IMR-90 (cell line): ENCODE data around the gene ANKRD16. TPM values are rescaled to one million over a fixed set of nuclear protein-coding genes. Genes with fewer than 3 reads are reported as not detected.

Experiments used
- ATAC-seq: fragments of 200-7000 bp; cut with Tn5 transposase; 2 replicates; pipeline ENCODE4 v1.9.1; 2020; ENCODE audit warnings: low read depth, mild to moderate bottlenecking, moderate library complexity
- BruUV-seq: library from RNA; stranded (reverse); fragments of 400-500 nt; replicated peaks from 2 replicates; lab custom pipeline; 2021; lab: Mats Ljungman, UMichigan
- CTCF ChIA-PET: fragments of 300-600 bp; formaldehyde crosslinking; extraction: SDS; loops from one replicate; lab custom pipeline; 2021; ENCODE audit warnings: antibody characterized with exemption; lab: Yijun Ruan, JAX
- POLR2A ChIA-PET: fragments of 300-600 bp; sonication (Branson Sonifier 250); formaldehyde crosslinking; loops from one replicate; lab custom pipeline; 2022; ENCODE audit warnings: antibody characterized with exemption; ENCODE audit not compliant: unreplicated experiment; lab: Charles Lee
- DNase-seq: peaks from one replicate; pipeline ENCODE4 v3.0.0; 2013
- H2AFZ ChIP-seq: replicated peaks from 2 replicates; pipeline ENCODE3; 2013; ENCODE audit warnings: low read length, mild to moderate bottlenecking; ENCODE audit not compliant: poor library complexity
- H2AK5ac ChIP-seq: 2 replicates; pipeline ENCODE4 v1.6.1; 2013; ENCODE audit warnings: low read depth, low read length, inconsistent platforms
- H2AK9ac ChIP-seq: replicated peaks from 2 replicates; pipeline ENCODE3; 2013; ENCODE audit warnings: mild to moderate bottlenecking, low read depth, low read length, moderate library complexity; ENCODE audit not compliant: poor library complexity
- H2BK120ac ChIP-seq: 2 replicates; pipeline ENCODE4 v1.6.1; 2013; ENCODE audit warnings: low read depth, low read length, inconsistent platforms
- H2BK15ac ChIP-seq: 3 replicates; pipeline ENCODE4 v1.6.1; 2013; ENCODE audit warnings: low read depth, low read length, inconsistent platforms
- H2BK20ac ChIP-seq: 2 replicates; pipeline ENCODE4 v1.6.1; 2013; ENCODE audit warnings: low read depth, mild to moderate bottlenecking, inconsistent platforms, low read length, moderate library complexity
- H2BK5ac ChIP-seq: 2 replicates; pipeline ENCODE4 v1.6.1; 2013; ENCODE audit warnings: mild to moderate bottlenecking, low read depth, low read length, inconsistent platforms; ENCODE audit not compliant: poor library complexity, severe bottlenecking
- H3K14ac ChIP-seq: replicated peaks from 2 replicates; pipeline ENCODE4 v1.6.1; 2013; ENCODE audit warnings: low read depth, low read length, inconsistent platforms
- H3K18ac ChIP-seq: 2 replicates; pipeline ENCODE4 v1.6.1; 2013; ENCODE audit warnings: low read depth, low read length, control low read depth
- H3K23ac ChIP-seq: 2 replicates; pipeline ENCODE4 v1.6.1; 2013; ENCODE audit warnings: low read depth, low read length, inconsistent platforms
- H3K27ac ChIP-seq: 2 replicates; pipeline ENCODE4 v1.5.1; 2013; ENCODE audit warnings: mild to moderate bottlenecking, control low read depth, low read length; ENCODE audit not compliant: insufficient read depth
- H3K27me3 ChIP-seq: 2 replicates; pipeline ENCODE4 v1.6.1; 2013; ENCODE audit warnings: low read length; ENCODE audit not compliant: control insufficient read depth, insufficient read depth
- H3K36me3 ChIP-seq: 2 replicates; pipeline ENCODE4 v1.6.1; 2013; ENCODE audit warnings: low read length, mixed read lengths; ENCODE audit not compliant: control insufficient read depth, insufficient read depth
- H3K4ac ChIP-seq: 2 replicates; pipeline ENCODE4 v1.6.1; 2013; ENCODE audit warnings: low read depth, low read length, inconsistent platforms
- H3K4me1 ChIP-seq: 2 replicates; pipeline ENCODE4 v1.6.1; 2013; ENCODE audit warnings: low read length, mixed read lengths; ENCODE audit not compliant: control insufficient read depth, insufficient read depth
- H3K4me2 ChIP-seq: 2 replicates; pipeline ENCODE4 v1.6.1; 2013; ENCODE audit warnings: low read depth, mild to moderate bottlenecking, control low read depth, low read length, moderate library complexity
- H3K4me3 ChIP-seq: 2 replicates; pipeline ENCODE4 v1.5.1; 2013; ENCODE audit warnings: low read depth, mild to moderate bottlenecking, control low read depth, low read length, moderate library complexity; ENCODE audit not compliant: insufficient read depth
- H3K56ac ChIP-seq: 2 replicates; pipeline ENCODE4 v1.6.1; 2013; ENCODE audit warnings: low read length, inconsistent platforms; ENCODE audit not compliant: insufficient read depth; ENCODE audit errors: extremely low read depth
- H3K79me1 ChIP-seq, 2 experiments: 2 replicates each; pipeline ENCODE4 v1.6.1; 2013; ENCODE audit warnings: low read length in 2 of 2, inconsistent platforms in 1 of 2, low read depth in 1 of 2
- H3K9ac ChIP-seq: 2 replicates; pipeline ENCODE4 v1.6.1; 2013; ENCODE audit warnings: low read depth, low read length, control low read depth
- H3K9me1 ChIP-seq: 2 replicates; pipeline ENCODE4 v1.6.1; 2013; ENCODE audit warnings: low read length, inconsistent platforms; ENCODE audit not compliant: insufficient read depth
- H3K9me3 ChIP-seq: 2 replicates; pipeline ENCODE4 v1.6.1; 2013; ENCODE audit warnings: low read length; ENCODE audit not compliant: control insufficient read depth, insufficient read depth
- H4K20me1 ChIP-seq: 2 replicates; pipeline ENCODE4 v1.6.1; 2013; ENCODE audit warnings: low read length, inconsistent platforms; ENCODE audit not compliant: insufficient read depth
- H4K5ac ChIP-seq: 2 replicates; pipeline ENCODE4 v1.6.1; 2013; ENCODE audit warnings: mild to moderate bottlenecking, low read depth, low read length, control low read depth
- H4K8ac ChIP-seq, 2 experiments: 2 replicates each; pipeline ENCODE4 v1.6.1; 2013; ENCODE audit warnings: low read depth in 2 of 2, low read length in 2 of 2, control low read depth in 1 of 2, inconsistent platforms in 1 of 2
- H4K91ac ChIP-seq: 2 replicates; pipeline ENCODE4 v1.6.1; 2013; ENCODE audit warnings: low read depth, low read length, inconsistent platforms; ENCODE audit not compliant: insufficient read depth
- BHLHE40 ChIP-seq: fragments of 150-350 bp; IDR thresholded peaks from 2 replicates; pipeline ENCODE4 v1.6.1; 2016; ENCODE audit warnings: mild to moderate bottlenecking, low read depth, low read length
- CEBPB ChIP-seq: IDR thresholded peaks from 2 replicates; pipeline ENCODE4 v1.6.1; 2012; ENCODE audit warnings: low read depth, low read length, improper control_type of control experiment
- CHD1 ChIP-seq: IDR thresholded peaks from 2 replicates; pipeline ENCODE4 v1.6.1; 2012; ENCODE audit warnings: low read depth, low read length, improper control_type of control experiment
- FOS ChIP-seq: fragments of 150-350 bp; IDR thresholded peaks from 2 replicates; pipeline ENCODE4 v1.6.1; 2016; ENCODE audit warnings: low read depth, low read length
- MAFK ChIP-seq: IDR thresholded peaks from 2 replicates; pipeline ENCODE4 v1.6.1; 2012; ENCODE audit warnings: low read depth, low read length, improper control_type of control experiment
- MAZ ChIP-seq: IDR thresholded peaks from 2 replicates; pipeline ENCODE4 v1.6.1; 2012; ENCODE audit warnings: low read depth, mild to moderate bottlenecking, low read length, improper control_type of control experiment, moderate library complexity, borderline replicate concordance
- MXI1 ChIP-seq: IDR thresholded peaks from 2 replicates; pipeline ENCODE4 v1.6.1; 2012; ENCODE audit warnings: low read depth, mild to moderate bottlenecking, low read length, moderate library complexity, borderline replicate concordance
- NFE2L2 ChIP-seq: fragments of 150-350 bp; IDR thresholded peaks from 2 replicates; pipeline ENCODE4 v1.6.1; 2016; ENCODE audit warnings: low read depth, mild to moderate bottlenecking, low read length
- POLR2A ChIP-seq: IDR thresholded peaks from 2 replicates; pipeline ENCODE4 v1.6.1; 2012; ENCODE audit warnings: mild to moderate bottlenecking, low read depth, low read length
- RAD21 ChIP-seq: IDR thresholded peaks from 2 replicates; pipeline ENCODE4 v1.6.1; 2012; ENCODE audit warnings: low read length, improper control_type of control experiment
- RCOR1 ChIP-seq: IDR thresholded peaks from 2 replicates; pipeline ENCODE4 v1.6.1; 2012; ENCODE audit warnings: mild to moderate bottlenecking, low read length, improper control_type of control experiment; ENCODE audit not compliant: insufficient replicate concordance
- RFX5 ChIP-seq: IDR thresholded peaks from 2 replicates; pipeline ENCODE4 v1.8.0; 2012; ENCODE audit warnings: low read depth, mild to moderate bottlenecking, low read length, moderate library complexity
- SMC3 ChIP-seq: fragments of 150-350 bp; IDR thresholded peaks from 2 replicates; pipeline ENCODE4 v1.6.1; 2016; ENCODE audit warnings: low read depth, mild to moderate bottlenecking, antibody characterized with exemption, low read length, moderate library complexity
- USF2 ChIP-seq: fragments of 150-350 bp; IDR thresholded peaks from 2 replicates; pipeline ENCODE4 v1.6.1; 2017; ENCODE audit warnings: mild to moderate bottlenecking, antibody characterized with exemption, low read length, low read depth
- WGBS, 2 experiments: methylation state at CpG; one replicate each; pipeline versions ENCODE4 v1.1.5 to v1.1.7; 2013; ENCODE audit warnings: missing lambda C conversion rate in 2 of 2; ENCODE audit not compliant: insufficient read length in 1 of 2; ENCODE audit errors: extremely low coverage in 2 of 2; 5-methylcytosine and 5-hydroxymethylcytosine counted together
- dilution Hi-C: fragments of 300-500 bp; cut with HindIII; formaldehyde crosslinking; loops from one replicate; pipeline ENCODE4 v1.14.3; 2018; ENCODE audit warnings: low sequenced_read_pairs; ENCODE audit not compliant: unreplicated experiment
- in situ Hi-C: fragments of 300-500 bp; cut with MboI; formaldehyde crosslinking; loops from 3 replicates; pipeline ENCODE4 v1.14.3; 2019; ENCODE audit warnings: low sequenced_read_pairs, inconsistent platforms, mixed read lengths
- intact Hi-C: fragments of 100-400 bp; cut with micrococcal nuclease; formaldehyde crosslinking; loops from 2 replicates; pipeline ENCODE4 v1.10.0; 2022
- polyA plus RNA-seq, 3 experiments: library from polyadenylated mRNA; depleted of rRNA; stranded (reverse); fragments of >200 nt; gene quantifications; 2 replicates each; pipeline ENCODE4 v1.2.3, GENCODE V29; 2012; ENCODE audit warnings: low replicate concordance in 1 of 3
- total RNA-seq: library from RNA; depleted of rRNA; stranded (reverse); fragments of >200 nt; gene quantifications from 2 replicates; pipeline ENCODE4 v1.2.3, GENCODE V29; 2012
- TF ChIP-seq, protein P1 (sequence below): conservative IDR thresholded peaks from 2 replicates; pipeline ENCODE4 v1.5.1; 2012; ENCODE audit warnings: mild to moderate bottlenecking, low read depth, low read length, improper control_type of control experiment
- TF ChIP-seq, protein P2 (sequence below): fragments of 150-350 bp; IDR thresholded peaks from 2 replicates; pipeline ENCODE4 v1.6.1; 2016; ENCODE audit warnings: low read depth, mild to moderate bottlenecking, low read length, moderate library complexity, borderline replicate concordance

Gene ANKRD16
- total and polyA plus RNA-seq, 2 of the 4 experiments (the other 2 are of a cell fraction): 5.1 to 5.7 TPM

GRCh38 chr10:5921746-5922145 is 32.1 kb upstream of the ANKRD16 start:
- Histone ChIP-seq H2AFZ (no peak overlapping the region), H2BK120ac (no peak overlapping the region), H3K9me3 (no peaks in the 10 kb centered on the region), H4K20me1 (peaks cover 2% of the 10 kb centered on the region), H3K36me3 (peaks cover 74% of the 10 kb centered on the region), H3K9me1 (peaks cover 10% of the 10 kb centered on the region), H3K4me1 (peaks cover 4% of the 10 kb centered on the region), H4K91ac (no peak overlapping the region), H3K23ac (no peak overlapping the region), H2BK15ac (no peak overlapping the region), H2BK5ac (no peak overlapping the region), H2AK5ac (no peak overlapping the region), H3K4me3 (no peak overlapping the region), H3K9ac (no peak overlapping the region), H3K4me2 (no peak overlapping the region), H3K14ac (no peak overlapping the region), H3K4ac (no peak overlapping the region), H4K5ac (no peak overlapping the region), H2BK20ac (no peak overlapping the region), H4K8ac (no peak overlapping the region), H3K27ac (no peak overlapping the region), H3K27me3 (no peaks in the 10 kb centered on the region), H2AK9ac (no peak overlapping the region), H3K18ac (no peak overlapping the region), H3K79me1 (peaks cover 10 to 14% of the 10 kb centered on the region in 2 experiments; a peak in 3 of 4 replicates), H3K56ac (no peak overlapping the region)
- in situ Hi-C loops: no loop called here
- no peak for ATAC-seq
- dilution Hi-C loops: no loop called here
- CTCF ChIA-PET: no interaction called here
- no peak for TF ChIP-seq MAFK
- no peak for TF ChIP-seq CEBPB
- no peak for TF ChIP-seq RFX5
- TF ChIP-seq, protein P1, sequence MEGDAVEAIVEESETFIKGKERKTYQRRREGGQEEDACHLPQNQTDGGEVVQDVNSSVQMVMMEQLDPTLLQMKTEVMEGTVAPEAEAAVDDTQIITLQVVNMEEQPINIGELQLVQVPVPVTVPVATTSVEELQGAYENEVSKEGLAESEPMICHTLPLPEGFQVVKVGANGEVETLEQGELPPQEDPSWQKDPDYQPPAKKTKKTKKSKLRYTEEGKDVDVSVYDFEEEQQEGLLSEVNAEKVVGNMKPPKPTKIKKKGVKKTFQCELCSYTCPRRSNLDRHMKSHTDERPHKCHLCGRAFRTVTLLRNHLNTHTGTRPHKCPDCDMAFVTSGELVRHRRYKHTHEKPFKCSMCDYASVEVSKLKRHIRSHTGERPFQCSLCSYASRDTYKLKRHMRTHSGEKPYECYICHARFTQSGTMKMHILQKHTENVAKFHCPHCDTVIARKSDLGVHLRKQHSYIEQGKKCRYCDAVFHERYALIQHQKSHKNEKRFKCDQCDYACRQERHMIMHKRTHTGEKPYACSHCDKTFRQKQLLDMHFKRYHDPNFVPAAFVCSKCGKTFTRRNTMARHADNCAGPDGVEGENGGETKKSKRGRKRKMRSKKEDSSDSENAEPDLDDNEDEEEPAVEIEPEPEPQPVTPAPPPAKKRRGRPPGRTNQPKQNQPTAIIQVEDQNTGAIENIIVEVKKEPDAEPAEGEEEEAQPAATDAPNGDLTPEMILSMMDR: no peak
- TF ChIP-seq POLR2A: no peak
- TF ChIP-seq RCOR1: no peak
- TF ChIP-seq USF2: no peak
- no peak for TF ChIP-seq MAZ
- TF ChIP-seq SMC3: no peak
- TF ChIP-seq MXI1: no peak
- no peak for TF ChIP-seq FOS
- TF ChIP-seq BHLHE40: no peak
- TF ChIP-seq CHD1: no peak
- no peak for TF ChIP-seq NFE2L2
- TF ChIP-seq RAD21: no peak
- TF ChIP-seq, protein P2, sequence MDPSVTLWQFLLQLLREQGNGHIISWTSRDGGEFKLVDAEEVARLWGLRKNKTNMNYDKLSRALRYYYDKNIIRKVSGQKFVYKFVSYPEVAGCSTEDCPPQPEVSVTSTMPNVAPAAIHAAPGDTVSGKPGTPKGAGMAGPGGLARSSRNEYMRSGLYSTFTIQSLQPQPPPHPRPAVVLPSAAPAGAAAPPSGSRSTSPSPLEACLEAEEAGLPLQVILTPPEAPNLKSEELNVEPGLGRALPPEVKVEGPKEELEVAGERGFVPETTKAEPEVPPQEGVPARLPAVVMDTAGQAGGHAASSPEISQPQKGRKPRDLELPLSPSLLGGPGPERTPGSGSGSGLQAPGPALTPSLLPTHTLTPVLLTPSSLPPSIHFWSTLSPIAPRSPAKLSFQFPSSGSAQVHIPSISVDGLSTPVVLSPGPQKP: no peak
- no TSS peak for BruUV-seq
- DNase-seq: no peak
- POLR2A ChIA-PET: no interaction called here
- intact Hi-C loops: no loop called here
- WGBS, 2 experiments: no CpG with 5 or more reads among the region's 5 CpGs
